OCI-LY3 (cell line): ENCODE results near the gene CRACR2B.

Experiments
- H2AFZ ChIP-seq: fragments of 200-600, 300-600 bp; shearing (Covaris generic); 2 replicates; pipeline ENCODE4 v1.6.0; 2014; ENCODE audit warnings: antibody characterized with exemption, low read depth, low read length
- H3K27ac ChIP-seq: fragments of 200-600, 300-600 bp; sonication (generic); 2 replicates; pipeline ENCODE4 v1.5.1; 2014; ENCODE audit warnings: mild to moderate bottlenecking, low read length, moderate library complexity, mixed read lengths
- H3K27me3 ChIP-seq: fragments of 200-600, 300-600 bp; sonication (generic); 2 replicates; pipeline ENCODE4 v1.6.1; 2014; ENCODE audit warnings: low read depth, low read length, mixed read lengths
- H3K36me3 ChIP-seq: fragments of 200-600, 300-600 bp; sonication (generic); replicated peaks from 2 replicates; pipeline ENCODE3; 2014; ENCODE audit warnings: low read depth, low read length, mixed read lengths
- H3K4me1 ChIP-seq: fragments of 300-600, 200-600 bp; sonication (generic); 2 replicates; pipeline ENCODE4 v1.6.1; 2014; ENCODE audit warnings: low read length, mixed read lengths
- H3K4me2 ChIP-seq: fragments of 200-600, 300-600 bp; sonication (generic); 2 replicates; pipeline ENCODE4 v1.6.1; 2014; ENCODE audit warnings: low read length, mixed read lengths
- H3K4me3 ChIP-seq: fragments of 300-600, 200-600 bp; sonication (generic); 2 replicates; pipeline ENCODE4 v1.5.1; 2014; ENCODE audit warnings: antibody characterized with exemption, mild to moderate bottlenecking, low read length, moderate library complexity
- H3K79me2 ChIP-seq: fragments of 300-600, 200-600 bp; shearing (Covaris generic); 2 replicates; pipeline ENCODE4 v1.6.1; 2014; ENCODE audit warnings: mild to moderate bottlenecking, low read length, mixed read lengths
- H3K9ac ChIP-seq: fragments of 300-600, 200-600 bp; shearing (Covaris generic); 2 replicates; pipeline ENCODE4 v1.6.0; 2014; ENCODE audit warnings: mild to moderate bottlenecking, low read length, moderate library complexity
- H3K9me3 ChIP-seq: fragments of 200-600, 300-600 bp; shearing (Covaris generic); 2 replicates; pipeline ENCODE4 v1.6.1; 2014; ENCODE audit warnings: low read length, mixed read lengths; ENCODE audit not compliant: insufficient read depth
- H4K20me1 ChIP-seq: fragments of 200-600, 300-600 bp; sonication (generic); 2 replicates; pipeline ENCODE4 v1.6.1; 2016; ENCODE audit warnings: low read length, mixed read lengths; ENCODE audit not compliant: insufficient read depth
- CTCF ChIP-seq: fragments of 200-600, 300-600 bp; sonication (generic); IDR thresholded peaks from 2 replicates; pipeline ENCODE4 v1.5.1; 2014; ENCODE audit warnings: antibody characterized with exemption, low read length, low read depth
- EZH2phosphoT487 ChIP-seq: fragments of 200-600 bp; shearing (Covaris generic); IDR thresholded peaks from 2 replicates; pipeline ENCODE4 v1.6.1; 2018; ENCODE audit warnings: antibody characterized with exemption, mixed run types, low read depth

The CRACR2B gene

GRCh38 chr11:833114-833791 lies 5.5 kb downstream of the CRACR2B start:
- no peaks in the 10 kb centered on the region for H3K27me3 ChIP-seq
- peaks cover 8% of the 10 kb centered on the region; the same call in 1 of the 2 replicates for H4K20me1 ChIP-seq
- H3K4me2 ChIP-seq = peak overlapping the region; percentile 76
- peaks cover 25% of the 10 kb centered on the region for H3K4me1 ChIP-seq
- no peak for TF ChIP-seq EZH2phosphoT487
- no peak for TF ChIP-seq CTCF
- no peak overlapping the region for H2AFZ ChIP-seq
- peaks cover 9% of the 10 kb centered on the region for H3K79me2 ChIP-seq
- peaks cover 9% of the 10 kb centered on the region for H3K36me3 ChIP-seq
- peak overlapping the region; percentile 93 for H3K4me3 ChIP-seq
- H3K27ac ChIP-seq = peak overlapping the region; percentile 10; the same call in 1 of the 2 replicates
- H3K9ac ChIP-seq = peak overlapping the region; percentile 79
- no peaks in the 10 kb centered on the region for H3K9me3 ChIP-seq

- Histone ChIP-seq H2AFZ (no peak overlapping the region), H3K9ac (peak overlapping the region; percentile 79), H3K79me2 (peaks cover 9% of the 10 kb centered on the region), H4K20me1 (peaks cover 8% of the 10 kb centered on the region; the same call in 1 of the 2 replicates), H3K27me3 (no peaks in the 10 kb centered on the region), H3K4me1 (peaks cover 24% of the 10 kb centered on the region), H3K36me3 (peaks cover 9% of the 10 kb centered on the region), H3K9me3 (no peaks in the 10 kb centered on the region), H3K27ac (no peak overlapping the region), H3K4me2 (peak overlapping the region; percentile 76), H3K4me3 (peak overlapping the region; percentile 93)
- TF ChIP-seq EZH2phosphoT487 (no peak), CTCF (no peak)
Observed at GRCh38 chr11:833849-834311, 6.2 kb downstream of the CRACR2B start.

- H3K4me3 ChIP-seq = no peak overlapping the region
- no peak for TF ChIP-seq EZH2phosphoT487
- TF ChIP-seq CTCF = no peak
- H2AFZ ChIP-seq = no peak overlapping the region
- peaks cover 9% of the 10 kb centered on the region for H3K36me3 ChIP-seq
- peaks cover 16% of the 10 kb centered on the region for H3K4me1 ChIP-seq
- H3K9me3 ChIP-seq = no peaks in the 10 kb centered on the region
- H3K27ac ChIP-seq = no peak overlapping the region
- H3K4me2 ChIP-seq = no peak overlapping the region
- H3K9ac ChIP-seq = no peak overlapping the region
- H3K79me2 ChIP-seq = peaks cover 9% of the 10 kb centered on the region
- H3K27me3 ChIP-seq = no peaks in the 10 kb centered on the region
- peaks cover 8% of the 10 kb centered on the region; the same call in 1 of the 2 replicates for H4K20me1 ChIP-seq
Observed at GRCh38 chr11:834371-835316, 6.9 kb downstream of the CRACR2B start.

GRCh38 chr11:836274-836673 lies 8.6 kb downstream of the CRACR2B start:
- no peaks in the 10 kb centered on the region for H3K27me3 ChIP-seq
- H3K27ac ChIP-seq = no peak overlapping the region
- H3K79me2 ChIP-seq = peaks cover 23% of the 10 kb centered on the region
- TF ChIP-seq EZH2phosphoT487 = no peak
- TF ChIP-seq CTCF = no peak
- H3K4me1 ChIP-seq = peaks cover 19% of the 10 kb centered on the region
- no peak overlapping the region for H3K9ac ChIP-seq
- H3K9me3 ChIP-seq = no peaks in the 10 kb centered on the region
- H4K20me1 ChIP-seq = peaks cover 19% of the 10 kb centered on the region
- H3K4me2 ChIP-seq = no peak overlapping the region
- no peak overlapping the region for H2AFZ ChIP-seq
- peaks cover 13% of the 10 kb centered on the region for H3K36me3 ChIP-seq
- no peak overlapping the region for H3K4me3 ChIP-seq
